Omental fat pad (tissue), 4 donors: ENCODE results near the gene LSMEM2. TPM values are rescaled to one million over a fixed set of nuclear protein-coding genes. Genes with fewer than 3 reads are reported as not detected.
A peak's percentile ranks its signal among the peaks of the same experiment; 100 is the strongest.

ENCODE experiments used
- ATAC-seq: fragments of 150-250 bp; one replicate; pipeline ENCODE4 v1.9.1; 2016; ENCODE audit warnings: mild to moderate bottlenecking, moderate library complexity; ENCODE audit not compliant: low FRiP score
- DNase-seq: peaks from one replicate; pipeline ENCODE4 v3.0.0-alpha.2; 2019; ENCODE audit warnings: low spot score
- total RNA-seq, 4 donors: library from RNA; depleted of rRNA; stranded (reverse); fragments of >200 nt; gene quantifications; one replicate each; pipeline ENCODE4 v1.1.0, GENCODE V29; 2016
- TF ChIP-seq, protein P1 (sequence below), 3 donors: fragments of 450-650 bp; IDR thresholded peaks; one replicate each; pipeline ENCODE4 v1.5.1; 2016 to 2017; ENCODE audit warnings: antibody characterized with exemption in 3 of 3, mild to moderate bottlenecking in 3 of 3, moderate library complexity in 2 of 3

Gene LSMEM2
- total RNA-seq, 4 donors from 2014 or later: not detected

DNA sequence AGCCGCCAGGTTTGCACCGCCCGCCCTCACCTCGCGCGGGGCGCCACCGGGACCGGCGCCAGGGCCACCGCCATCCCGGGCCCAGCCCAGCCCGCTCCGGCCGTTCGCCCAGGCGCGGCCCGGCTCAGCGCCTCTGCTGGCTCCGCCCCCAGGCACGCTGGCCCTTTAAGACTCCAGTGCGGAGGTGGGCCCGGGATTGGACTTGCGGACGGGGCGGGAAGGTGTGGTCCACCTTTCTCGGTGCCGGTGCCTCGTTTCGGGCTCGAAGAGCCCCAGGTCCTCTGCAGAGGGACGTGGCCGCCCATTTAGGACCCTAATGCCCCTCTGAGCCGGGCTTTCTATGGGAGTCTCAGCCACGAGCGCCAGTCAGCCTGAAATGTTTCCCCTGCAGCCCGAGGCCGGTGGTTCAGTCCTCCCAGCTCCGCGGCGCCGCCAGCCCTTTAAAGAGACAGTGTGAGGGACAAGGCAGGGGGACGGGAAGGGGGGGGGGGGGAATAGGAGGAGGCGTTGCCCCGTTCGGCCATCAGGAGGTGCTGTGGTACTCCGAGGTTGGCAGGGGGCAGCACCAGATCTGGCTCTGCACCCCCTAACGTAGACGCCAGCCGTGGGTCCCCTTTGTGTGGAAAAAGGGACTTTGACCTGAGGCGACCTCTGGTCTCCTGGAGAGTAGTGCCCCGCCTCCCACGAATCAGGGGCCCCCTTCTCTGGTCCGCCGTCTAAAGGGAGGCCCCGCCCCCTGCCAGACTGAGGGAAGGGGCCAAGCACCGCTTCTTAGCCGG lies 42.6 kb downstream of the LSMEM2 start:
- ATAC-seq (peak; percentile 81), DNase-seq (peak; percentile 67)
- TF ChIP-seq, protein P1, sequence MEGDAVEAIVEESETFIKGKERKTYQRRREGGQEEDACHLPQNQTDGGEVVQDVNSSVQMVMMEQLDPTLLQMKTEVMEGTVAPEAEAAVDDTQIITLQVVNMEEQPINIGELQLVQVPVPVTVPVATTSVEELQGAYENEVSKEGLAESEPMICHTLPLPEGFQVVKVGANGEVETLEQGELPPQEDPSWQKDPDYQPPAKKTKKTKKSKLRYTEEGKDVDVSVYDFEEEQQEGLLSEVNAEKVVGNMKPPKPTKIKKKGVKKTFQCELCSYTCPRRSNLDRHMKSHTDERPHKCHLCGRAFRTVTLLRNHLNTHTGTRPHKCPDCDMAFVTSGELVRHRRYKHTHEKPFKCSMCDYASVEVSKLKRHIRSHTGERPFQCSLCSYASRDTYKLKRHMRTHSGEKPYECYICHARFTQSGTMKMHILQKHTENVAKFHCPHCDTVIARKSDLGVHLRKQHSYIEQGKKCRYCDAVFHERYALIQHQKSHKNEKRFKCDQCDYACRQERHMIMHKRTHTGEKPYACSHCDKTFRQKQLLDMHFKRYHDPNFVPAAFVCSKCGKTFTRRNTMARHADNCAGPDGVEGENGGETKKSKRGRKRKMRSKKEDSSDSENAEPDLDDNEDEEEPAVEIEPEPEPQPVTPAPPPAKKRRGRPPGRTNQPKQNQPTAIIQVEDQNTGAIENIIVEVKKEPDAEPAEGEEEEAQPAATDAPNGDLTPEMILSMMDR (IDR thresholded peaks at IDR 0.05): peak in 1 of 3 donors; percentile 30

DNA sequence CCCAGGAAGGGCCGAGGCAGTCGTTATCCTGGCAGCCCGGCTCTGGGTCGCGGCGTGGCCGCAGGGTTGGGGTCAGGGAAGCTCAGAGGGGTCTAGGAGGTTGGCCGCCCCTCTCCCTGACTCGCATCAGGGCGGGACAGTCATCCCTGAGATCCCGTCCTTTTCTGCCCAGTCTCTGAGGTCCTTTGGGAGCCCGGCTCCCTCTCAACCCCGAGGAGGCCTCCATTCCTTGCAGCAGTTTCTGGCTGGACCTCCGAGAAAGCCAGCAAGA lies 43.2 kb downstream of the LSMEM2 start:
- DNase-seq (no peak), ATAC-seq (no peak)
- TF ChIP-seq, protein P1 (IDR thresholded peaks at IDR 0.05): no peak

DNA sequence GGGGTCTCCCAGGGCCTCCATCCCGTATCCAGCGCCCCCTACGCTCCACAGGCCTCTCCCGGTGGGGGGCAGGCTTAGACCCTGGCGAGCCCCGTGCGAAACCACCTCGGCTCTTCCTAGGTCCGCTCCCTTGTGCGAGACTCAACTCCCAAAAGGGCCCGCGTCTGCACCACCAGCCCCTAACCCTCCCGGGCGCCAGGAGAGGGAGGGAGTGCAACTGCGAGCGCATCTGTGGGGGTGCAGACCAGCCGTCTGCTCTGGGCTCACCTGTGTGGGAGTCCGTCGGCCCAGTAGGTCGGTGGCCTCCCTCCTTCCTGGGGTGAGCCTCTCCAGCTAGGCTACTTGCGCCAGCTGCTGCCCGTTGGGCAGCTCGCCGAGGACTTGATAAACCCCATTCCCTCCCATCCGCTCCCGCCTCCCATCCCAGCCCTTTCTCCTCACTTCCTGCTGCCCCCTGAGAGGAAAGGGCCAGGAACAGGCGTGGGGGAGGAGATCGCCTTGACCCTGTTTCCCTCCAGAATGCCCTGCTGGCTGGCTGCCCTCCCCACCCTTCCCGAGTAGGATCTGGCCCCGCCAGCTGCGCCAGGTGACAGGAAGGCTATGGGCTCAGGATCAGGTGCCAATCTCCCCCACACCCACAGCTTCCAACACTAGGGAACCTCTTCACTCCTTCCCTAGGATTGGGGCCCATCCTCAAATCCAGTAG lies 43.7 kb downstream of the LSMEM2 start, which contains the start of gene HYAL2:
Gene HYAL2, minus strand, starts transcription at position 360 of the 706 bp plus-strand sequence. CDS start 2,256 bp downstream, outside the sequence.
- ATAC-seq (no peak), DNase-seq (no peak)
- TF ChIP-seq, protein P1 (IDR thresholded peaks at IDR 0.05): no peak

DNA sequence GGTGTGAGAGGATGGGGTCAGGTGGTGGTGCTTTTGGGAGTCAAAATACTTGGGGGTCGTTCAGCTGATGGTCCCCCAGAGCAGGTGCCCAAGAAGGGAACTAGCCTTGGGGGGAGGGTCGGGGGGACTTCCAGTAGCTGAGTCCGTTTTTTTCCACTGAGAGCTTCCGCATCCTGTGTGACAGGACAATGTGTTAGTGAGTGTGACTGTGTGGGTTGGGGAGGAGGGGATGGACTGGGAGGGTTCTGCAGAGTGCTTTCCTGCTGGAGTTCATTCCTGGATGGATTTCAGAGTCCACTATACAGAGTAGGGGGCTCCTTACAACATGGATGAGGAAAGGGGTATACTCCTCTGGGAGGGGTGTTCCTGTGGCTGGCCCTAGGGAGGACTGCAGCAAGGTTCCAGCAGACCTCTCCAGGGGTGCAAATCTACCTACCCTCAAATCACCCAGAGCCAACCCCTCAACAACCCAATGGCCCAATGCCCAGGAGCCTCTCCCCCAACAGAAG lies 44.3 kb downstream of the LSMEM2 start:
- TF ChIP-seq, protein P1 (IDR thresholded peaks at IDR 0.05): no peak
- ATAC-seq (no peak), DNase-seq (no peak)

DNA sequence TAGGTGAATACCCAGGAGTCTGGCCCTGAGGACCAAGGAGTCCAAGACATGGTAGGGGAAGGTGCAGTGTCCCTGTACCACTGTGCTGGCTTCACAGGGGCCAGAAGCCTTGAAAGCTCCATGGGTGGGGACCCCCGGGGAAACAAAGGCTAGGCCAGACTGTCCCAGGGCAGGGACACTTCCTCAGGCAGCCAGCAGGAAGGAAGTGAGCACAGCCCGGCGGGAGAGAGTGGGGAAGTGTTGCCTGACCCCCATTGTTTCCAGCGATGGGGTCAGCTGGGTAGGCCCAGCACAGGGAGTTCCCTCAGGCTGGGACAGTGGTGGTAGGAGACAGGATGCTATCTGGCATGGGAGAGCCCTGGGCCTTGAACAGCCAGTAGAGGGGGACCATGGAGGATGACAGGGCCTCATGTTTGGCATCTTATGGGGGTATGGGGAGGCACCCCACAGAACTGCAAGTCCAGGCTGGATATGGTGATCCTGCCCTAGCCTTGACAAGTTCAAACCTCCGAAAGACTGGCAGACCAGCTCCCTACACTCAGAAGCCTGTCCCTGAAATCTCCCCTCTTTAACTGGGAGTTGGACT lies 44.8 kb downstream of the LSMEM2 start:
- TF ChIP-seq, protein P1 (IDR thresholded peaks at IDR 0.05): no peak
- ATAC-seq (no peak), DNase-seq (no peak)

DNA sequence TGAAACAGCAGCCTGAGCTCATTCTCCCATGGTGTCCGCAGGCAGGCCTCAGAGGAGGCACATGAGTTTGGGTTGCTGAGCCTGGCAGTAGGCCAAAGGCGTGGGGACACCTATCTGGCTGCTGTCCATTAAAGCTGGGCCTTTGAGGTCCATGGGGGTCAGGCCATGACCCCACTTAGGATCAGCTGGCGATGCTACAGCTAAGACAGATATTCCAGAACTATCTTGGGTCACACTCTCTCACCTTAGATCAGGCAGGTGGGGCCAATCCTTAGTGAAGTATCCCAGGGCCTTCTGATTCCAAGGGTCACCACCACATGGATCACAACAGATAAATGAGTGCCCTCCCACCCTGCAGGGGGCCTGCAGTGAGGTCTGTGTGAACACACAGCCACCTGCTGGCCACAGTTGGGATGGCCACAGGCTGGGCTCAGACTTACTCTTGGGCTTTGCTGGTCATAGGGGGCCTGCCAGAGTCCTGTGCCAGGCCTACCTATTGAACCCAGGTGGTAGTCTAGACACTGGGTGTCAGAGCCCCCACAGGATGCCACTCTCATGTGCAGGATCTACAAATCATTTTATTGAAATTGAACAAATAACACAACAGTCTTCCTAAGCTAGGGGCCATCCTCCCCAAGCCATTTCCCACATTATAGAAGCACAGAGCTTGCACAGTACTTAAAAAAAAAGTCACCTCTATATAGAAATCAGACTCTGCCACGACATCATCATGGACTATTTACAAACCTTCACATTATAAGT lies 45.6 kb downstream of the LSMEM2 start:
- ATAC-seq (no peak), DNase-seq (peak; percentile 77)
- TF ChIP-seq, protein P1 (IDR thresholded peaks at IDR 0.05): peak in 2 of 3 donors; percentile 79 to 84
